NB4 (cell line): ENCODE measurements around the gene RPS6KC1.
"Not testable (repeated sequence)": the region's sequence is repeated elsewhere in the genome, so short reads cannot be mapped to it uniquely, and the experiment has no call there.

Experiments used
- DNase-seq: peaks from one replicate; pipeline ENCODE4 v3.0.0; 2010; ENCODE audit warnings: low read depth
- H3K4me3 ChIP-seq: one replicate; pipeline ENCODE4 v1.5.1; 2011; ENCODE audit warnings: mild to moderate bottlenecking, low read depth, low read length, moderate library complexity
- MYC ChIP-seq: IDR thresholded peaks from 2 replicates; pipeline ENCODE4 v1.6.1; 2011; ENCODE audit warnings: low read depth, low read length
- POLR2A ChIP-seq: IDR thresholded peaks from 2 replicates; pipeline ENCODE4 v1.6.1; 2011; ENCODE audit warnings: mild to moderate bottlenecking; ENCODE audit not compliant: insufficient read length; ENCODE audit errors: extremely low read depth
- TF ChIP-seq, protein P1 (sequence below): IDR thresholded peaks from one replicate; pipeline ENCODE4 v1.5.1; 2012; ENCODE audit warnings: low read depth, low read length
- TF ChIP-seq, protein P2 (sequence below): IDR thresholded peaks from 2 replicates; pipeline ENCODE4 v1.6.1; 2011; ENCODE audit warnings: low read depth, low read length

The RPS6KC1 gene

DNA sequence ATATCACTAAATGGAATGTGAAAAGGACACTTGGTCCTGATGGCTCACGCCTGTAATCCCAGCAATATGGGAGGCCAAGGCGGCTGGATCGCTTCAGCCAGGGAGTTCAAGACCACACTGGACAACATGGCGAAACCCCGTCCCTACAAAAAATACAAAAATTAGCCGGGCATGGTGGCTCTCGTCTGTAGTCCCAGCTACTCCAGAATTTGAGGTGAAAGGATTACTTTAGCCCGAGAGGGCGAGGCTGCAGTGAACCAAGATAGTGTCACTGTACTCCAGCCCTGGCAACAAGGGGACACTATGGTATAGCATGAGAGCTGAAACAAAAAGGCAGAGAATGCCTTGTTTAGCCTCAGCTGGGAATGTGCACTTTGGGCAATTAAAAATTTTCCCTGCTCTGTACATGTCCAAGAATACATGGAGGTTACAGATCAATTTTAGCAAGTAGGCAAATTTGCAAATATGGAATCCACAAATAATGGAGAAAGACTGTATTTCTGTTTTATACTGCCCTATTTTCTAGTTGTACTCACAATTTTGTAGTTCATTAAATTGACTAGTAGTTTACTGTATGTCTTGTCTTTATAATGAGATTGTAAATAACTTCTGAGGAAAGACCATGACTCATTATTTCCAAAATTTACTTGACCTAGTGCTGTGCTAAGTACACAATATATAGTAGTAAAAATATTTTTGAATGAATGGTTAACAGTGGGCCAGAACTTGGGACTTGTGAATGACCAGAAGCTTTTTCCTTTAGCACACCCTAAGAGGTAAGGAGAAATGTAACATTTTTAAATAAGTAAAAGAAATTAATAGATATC lies 33.4 kb upstream of the RPS6KC1 start:
- H3K4me3 ChIP-seq = peak overlapping the region; percentile 79

DNA sequence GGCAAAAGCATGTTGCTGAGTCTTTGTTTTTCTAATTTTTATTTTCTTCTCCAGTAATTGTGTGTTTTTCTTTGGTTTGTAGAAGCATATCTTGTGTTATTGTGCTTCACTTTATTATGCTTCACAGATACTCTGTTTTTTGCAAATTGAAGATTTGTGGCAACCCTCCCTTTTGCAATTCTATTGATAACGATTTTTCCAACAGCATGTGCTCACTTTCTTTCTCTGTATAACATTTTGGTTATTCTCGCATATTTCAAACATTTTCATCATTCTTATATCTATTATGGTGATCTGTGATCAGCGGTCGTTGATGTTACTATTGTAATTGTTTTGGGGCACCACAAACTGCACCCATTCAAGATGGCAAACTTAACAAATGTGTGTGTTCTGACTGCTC lies 31.6 kb upstream of the RPS6KC1 start:
- no peak overlapping the region for H3K4me3 ChIP-seq
- TF ChIP-seq, protein P1, sequence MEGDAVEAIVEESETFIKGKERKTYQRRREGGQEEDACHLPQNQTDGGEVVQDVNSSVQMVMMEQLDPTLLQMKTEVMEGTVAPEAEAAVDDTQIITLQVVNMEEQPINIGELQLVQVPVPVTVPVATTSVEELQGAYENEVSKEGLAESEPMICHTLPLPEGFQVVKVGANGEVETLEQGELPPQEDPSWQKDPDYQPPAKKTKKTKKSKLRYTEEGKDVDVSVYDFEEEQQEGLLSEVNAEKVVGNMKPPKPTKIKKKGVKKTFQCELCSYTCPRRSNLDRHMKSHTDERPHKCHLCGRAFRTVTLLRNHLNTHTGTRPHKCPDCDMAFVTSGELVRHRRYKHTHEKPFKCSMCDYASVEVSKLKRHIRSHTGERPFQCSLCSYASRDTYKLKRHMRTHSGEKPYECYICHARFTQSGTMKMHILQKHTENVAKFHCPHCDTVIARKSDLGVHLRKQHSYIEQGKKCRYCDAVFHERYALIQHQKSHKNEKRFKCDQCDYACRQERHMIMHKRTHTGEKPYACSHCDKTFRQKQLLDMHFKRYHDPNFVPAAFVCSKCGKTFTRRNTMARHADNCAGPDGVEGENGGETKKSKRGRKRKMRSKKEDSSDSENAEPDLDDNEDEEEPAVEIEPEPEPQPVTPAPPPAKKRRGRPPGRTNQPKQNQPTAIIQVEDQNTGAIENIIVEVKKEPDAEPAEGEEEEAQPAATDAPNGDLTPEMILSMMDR = no peak
- TF ChIP-seq POLR2A (no peak), MYC (no peak)
- TF ChIP-seq, protein P2, sequence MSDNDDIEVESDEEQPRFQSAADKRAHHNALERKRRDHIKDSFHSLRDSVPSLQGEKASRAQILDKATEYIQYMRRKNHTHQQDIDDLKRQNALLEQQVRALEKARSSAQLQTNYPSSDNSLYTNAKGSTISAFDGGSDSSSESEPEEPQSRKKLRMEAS = no peak
- DNase-seq = no peak

More for the DNA sequence above, 33.4 kb upstream of the RPS6KC1 start:
- TF ChIP-seq, protein P1 = no peak
- TF ChIP-seq POLR2A = no peak
- no peak for DNase-seq

DNA sequence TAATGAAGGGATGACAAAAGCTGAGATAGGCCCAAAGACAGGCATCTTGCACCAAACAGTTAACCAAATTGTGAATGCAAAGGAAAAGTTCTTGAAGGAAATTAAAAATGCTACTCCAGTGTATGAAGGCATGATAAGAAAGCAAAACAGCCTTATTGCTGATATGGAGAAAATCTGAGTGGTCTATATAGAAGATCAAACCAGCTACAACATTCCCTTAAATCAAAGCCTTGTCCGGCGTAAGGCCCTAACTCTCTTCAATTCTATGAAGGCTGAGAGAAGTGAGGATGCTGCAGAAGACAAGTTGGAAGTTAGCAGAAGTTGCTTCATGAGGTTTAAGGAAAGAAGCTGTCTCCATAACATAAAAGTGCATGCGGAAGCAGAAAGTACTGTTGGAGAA lies 31.0 kb upstream of the RPS6KC1 start:
- TF ChIP-seq, protein P1 = no peak
- TF ChIP-seq, protein P2 = no peak
- TF ChIP-seq POLR2A (no peak), MYC (no peak)
- no peak overlapping the region for H3K4me3 ChIP-seq
- DNase-seq = no peak

DNA sequence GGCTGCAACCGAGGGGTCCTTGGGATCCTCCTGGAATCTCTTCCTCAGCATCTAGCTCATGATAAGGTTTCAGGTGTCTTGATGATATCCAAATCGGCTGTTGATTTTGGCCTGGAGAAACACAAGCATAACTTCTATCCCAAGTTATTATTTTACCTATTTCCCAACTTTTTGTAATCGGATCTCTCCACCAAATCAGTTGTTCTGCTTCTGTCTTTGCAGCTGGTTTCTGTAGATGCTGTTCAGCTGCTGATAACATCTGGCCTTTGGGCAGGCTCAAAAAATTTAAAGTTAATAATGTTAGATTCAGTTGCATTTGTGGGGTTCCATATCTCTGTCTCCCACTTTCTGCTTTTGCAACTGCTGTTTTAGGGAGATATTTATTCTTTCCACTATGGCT lies 24.0 kb upstream of the RPS6KC1 start:
- DNase-seq, H3K4me3 ChIP-seq: not testable (repeated sequence)

DNA sequence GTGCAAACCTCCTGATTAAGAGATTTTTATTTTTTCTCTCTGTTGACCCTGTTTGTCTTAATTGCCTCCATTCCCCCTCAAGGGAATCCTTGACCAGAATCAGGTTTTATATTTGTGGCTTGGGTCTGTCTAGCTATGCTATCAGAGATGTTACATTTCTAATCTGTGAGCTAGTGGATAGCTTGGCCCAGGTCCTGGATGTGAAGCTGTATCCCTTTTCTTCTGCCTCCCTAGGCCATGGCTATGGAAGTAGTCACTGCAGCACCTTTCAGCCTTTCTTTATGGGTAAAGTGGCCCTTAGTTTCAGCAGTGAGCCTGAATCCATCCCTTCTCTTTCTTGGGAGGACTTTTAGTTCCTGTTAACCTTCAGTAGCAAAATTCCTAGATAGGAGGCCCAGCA lies 18.4 kb upstream of the RPS6KC1 start:
- TF ChIP-seq, protein P1 = no peak
- TF ChIP-seq POLR2A (no peak), MYC (no peak)
- TF ChIP-seq, protein P2 = no peak
- H3K4me3 ChIP-seq = no peak overlapping the region
- DNase-seq = no peak

DNA sequence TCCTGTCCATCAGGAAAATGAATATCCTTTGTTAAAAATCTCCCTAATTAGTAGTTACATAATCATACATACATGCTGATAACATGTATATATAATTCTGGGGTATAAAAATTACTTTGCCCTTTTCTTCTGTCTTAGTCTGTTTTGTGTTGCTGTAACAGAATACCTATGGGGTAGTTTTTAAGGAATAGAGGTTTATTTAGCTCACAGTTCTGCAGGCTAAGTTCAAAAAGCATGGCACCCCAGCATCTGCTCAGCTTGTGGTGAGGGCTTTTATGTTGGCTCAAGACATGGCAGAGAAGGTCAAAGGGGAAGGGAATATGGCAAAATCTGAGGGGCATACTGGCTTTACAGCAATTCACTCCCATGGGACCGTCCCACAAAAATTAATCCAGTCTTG lies 16.3 kb upstream of the RPS6KC1 start:
- DNase-seq = no peak
- TF ChIP-seq, protein P2 = no peak
- no peak for TF ChIP-seq POLR2A
- no peak for TF ChIP-seq MYC
- TF ChIP-seq, protein P1 = no peak
- H3K4me3 ChIP-seq = no peak overlapping the region
